Ishikawa (cell line): Measurements from ENCODE around the gene ALOX5AP.

Experiments
- EP300 ChIP-seq: IDR thresholded peaks from 2 replicates; pipeline ENCODE4 v1.6.1; 2012; ENCODE audit warnings: borderline replicate concordance
- RAD21 ChIP-seq: IDR thresholded peaks from 2 replicates; pipeline ENCODE4 v1.6.1; 2012; ENCODE audit warnings: low read depth
- TCF12 ChIP-seq: IDR thresholded peaks from 2 replicates; pipeline ENCODE4 v1.6.1; 2012; ENCODE audit warnings: low read depth
- TF ChIP-seq, protein P1 (sequence below): IDR thresholded peaks from 2 replicates; pipeline ENCODE4 v1.6.1; 2012; ENCODE audit warnings: low read depth, mild to moderate bottlenecking

DNA sequence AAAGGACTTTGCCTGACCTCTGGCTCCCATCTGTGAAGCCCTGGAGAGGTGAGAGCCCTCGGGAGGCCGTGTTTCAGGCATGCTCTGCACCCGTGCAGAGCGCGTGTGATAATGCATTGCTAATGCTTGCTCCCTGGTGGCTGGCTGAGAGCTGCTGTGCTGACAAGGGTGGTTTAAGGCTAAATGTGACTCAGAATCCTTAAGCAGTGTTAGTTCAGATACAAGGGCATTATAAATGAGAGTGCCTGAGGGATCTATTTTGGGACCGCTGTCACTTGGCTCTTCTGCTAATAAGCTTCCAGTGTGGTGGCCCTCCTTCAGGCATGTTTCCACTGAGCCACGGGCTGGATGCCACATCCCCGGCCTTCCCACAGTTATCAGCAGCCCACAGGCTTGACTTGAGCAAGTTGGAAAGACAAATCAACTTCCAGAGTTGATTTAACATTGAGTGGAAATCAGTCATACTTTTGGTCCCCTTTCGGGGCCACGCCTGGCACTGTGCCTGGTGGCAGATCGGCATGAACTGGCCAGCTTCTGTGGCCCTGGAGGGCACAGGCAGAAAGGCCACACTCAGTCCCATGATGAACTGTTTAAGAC lies 17.0 kb downstream of the ALOX5AP start:
- TF ChIP-seq TCF12 (no peak), EP300 (no peak), RAD21 (no peak)
- TF ChIP-seq, protein P1, sequence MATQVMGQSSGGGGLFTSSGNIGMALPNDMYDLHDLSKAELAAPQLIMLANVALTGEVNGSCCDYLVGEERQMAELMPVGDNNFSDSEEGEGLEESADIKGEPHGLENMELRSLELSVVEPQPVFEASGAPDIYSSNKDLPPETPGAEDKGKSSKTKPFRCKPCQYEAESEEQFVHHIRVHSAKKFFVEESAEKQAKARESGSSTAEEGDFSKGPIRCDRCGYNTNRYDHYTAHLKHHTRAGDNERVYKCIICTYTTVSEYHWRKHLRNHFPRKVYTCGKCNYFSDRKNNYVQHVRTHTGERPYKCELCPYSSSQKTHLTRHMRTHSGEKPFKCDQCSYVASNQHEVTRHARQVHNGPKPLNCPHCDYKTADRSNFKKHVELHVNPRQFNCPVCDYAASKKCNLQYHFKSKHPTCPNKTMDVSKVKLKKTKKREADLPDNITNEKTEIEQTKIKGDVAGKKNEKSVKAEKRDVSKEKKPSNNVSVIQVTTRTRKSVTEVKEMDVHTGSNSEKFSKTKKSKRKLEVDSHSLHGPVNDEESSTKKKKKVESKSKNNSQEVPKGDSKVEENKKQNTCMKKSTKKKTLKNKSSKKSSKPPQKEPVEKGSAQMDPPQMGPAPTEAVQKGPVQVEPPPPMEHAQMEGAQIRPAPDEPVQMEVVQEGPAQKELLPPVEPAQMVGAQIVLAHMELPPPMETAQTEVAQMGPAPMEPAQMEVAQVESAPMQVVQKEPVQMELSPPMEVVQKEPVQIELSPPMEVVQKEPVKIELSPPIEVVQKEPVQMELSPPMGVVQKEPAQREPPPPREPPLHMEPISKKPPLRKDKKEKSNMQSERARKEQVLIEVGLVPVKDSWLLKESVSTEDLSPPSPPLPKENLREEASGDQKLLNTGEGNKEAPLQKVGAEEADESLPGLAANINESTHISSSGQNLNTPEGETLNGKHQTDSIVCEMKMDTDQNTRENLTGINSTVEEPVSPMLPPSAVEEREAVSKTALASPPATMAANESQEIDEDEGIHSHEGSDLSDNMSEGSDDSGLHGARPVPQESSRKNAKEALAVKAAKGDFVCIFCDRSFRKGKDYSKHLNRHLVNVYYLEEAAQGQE: no peak
